G401.6 (cell line): Measurements from ENCODE around the gene DDX11.
"Not testable (repeated sequence)": the region's sequence is repeated elsewhere in the genome, so short reads cannot be mapped to it uniquely, and the experiment has no call there.

Experiments used
- FAIRE-seq: peaks from 2 replicates; lab custom pipeline; 2012; peaks lifted over from hg19 to GRCh38; lab: Jason Lieb, UNC

The DDX11 gene

DNA sequence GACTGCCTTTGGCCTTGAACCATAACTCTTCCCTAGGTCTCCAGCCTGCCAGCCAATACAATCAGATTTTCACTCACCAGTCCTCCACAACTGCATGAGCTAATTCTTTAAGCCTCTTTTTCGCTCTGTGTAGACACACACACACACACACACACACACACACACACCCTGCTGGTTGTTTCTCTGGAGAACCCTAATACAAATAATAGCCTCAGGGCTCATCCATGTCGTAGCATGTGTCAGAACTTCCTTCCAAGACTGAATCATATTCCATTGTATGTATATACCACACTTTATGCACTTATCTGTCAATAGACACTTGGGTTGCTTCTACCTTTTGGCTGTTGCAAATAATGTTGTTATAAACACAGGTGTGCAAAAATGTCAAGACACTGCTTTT lies 6.0 kb upstream of the DDX11 start:
- FAIRE-seq, result not testable (repeated sequence)

GRCh38 chr12:31070971-31071740 lies 2.5 kb upstream of the DDX11 start:
- not testable (repeated sequence) for FAIRE-seq

DNA sequence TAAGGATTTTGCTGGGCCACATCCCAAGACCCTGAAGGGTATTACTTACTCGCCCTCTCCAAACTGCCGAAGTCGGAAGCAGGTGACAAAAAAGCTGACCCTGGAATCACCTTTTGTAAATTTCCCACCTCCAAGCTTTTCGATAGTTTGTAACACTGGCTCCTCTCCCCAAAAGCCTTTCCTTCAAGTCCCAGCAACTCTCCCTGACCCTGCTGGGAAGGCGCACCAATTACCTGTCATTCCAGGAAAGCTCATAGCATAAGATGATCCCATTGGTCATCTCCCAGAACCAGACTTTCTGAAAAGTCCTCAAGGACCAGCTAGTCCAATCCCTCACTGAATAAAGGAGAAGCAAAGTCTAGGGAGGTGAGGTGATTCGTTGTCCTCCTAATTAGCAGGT lies 698 bp upstream of the DDX11 start:
- not testable (repeated sequence) for FAIRE-seq

DNA sequence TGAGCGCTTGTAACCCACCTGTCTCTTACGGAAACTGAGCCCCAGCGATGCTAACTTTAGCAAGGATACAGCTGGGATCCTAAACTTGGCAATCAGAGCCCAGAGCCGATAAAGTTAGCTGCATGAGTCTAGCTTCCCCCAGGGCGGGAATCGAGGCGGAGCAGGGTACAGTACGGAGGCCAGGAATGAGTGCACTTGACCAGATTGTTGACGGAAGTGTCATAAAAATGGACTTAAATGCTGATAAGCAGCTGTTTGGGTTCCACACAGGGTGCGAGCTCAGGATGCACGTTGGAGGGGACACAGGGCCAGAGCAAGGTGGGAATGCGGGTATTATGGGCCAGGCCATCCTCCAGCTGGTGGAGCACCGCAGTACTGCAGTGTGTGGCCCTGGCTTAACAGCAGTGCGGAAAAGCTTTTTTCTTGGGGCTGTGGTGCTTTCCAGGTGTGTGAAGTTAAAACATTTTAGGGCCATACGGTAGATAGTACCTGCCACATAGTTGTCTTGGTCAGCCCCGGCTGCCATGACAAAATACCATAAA lies 744 bp downstream of the DDX11 start:
- FAIRE-seq, result not testable (repeated sequence)

- FAIRE-seq, result not testable (repeated sequence)
Observed at GRCh38 chr12:31076150-31076549, 2.5 kb downstream of the DDX11 start.

- FAIRE-seq, result not testable (repeated sequence)
Observed at GRCh38 chr12:31077095-31077494, 3.4 kb downstream of the DDX11 start.

DNA sequence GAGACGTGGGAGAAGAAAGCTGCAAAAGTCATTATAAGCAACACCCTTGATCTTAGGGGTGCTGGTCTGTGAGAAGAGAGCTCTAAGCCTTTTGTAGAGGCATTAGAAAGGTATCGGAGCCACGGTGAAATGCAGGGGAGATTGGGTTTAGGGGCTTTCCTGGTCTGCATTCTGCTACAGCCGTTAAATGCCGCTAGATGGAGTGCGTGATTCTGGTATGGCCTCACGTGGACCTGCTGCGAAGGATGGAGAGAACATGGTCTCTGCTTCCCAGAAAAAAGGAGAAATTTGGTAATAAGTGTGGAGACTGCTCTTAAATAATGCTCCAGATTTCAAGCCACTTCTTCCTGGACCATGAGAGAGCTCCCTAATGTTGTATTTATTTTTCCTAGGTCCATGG lies 4.3 kb downstream of the DDX11 start:
- not testable (repeated sequence) for FAIRE-seq

DNA sequence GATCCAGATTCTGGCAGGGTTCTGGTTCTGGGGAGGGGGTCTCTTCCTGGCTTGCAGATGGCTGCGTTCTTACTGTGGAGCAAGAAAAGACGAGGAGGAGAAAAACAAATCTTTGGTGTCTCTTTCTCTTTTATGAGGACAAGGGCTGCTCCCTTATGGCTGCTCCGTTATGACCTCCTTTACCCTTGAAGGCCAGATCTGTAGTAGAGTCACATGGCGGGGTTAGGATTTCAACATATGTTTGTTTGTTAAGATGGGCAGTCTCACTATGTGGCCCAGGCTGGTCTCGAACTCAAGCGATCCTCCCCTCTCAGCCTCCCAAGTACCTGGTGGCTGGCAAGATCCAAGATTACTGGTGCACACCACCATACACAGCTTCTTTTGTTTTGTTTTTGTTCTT lies 5.8 kb downstream of the DDX11 start:
- not testable (repeated sequence) for FAIRE-seq

GRCh38 chr12:31080221-31080620 lies 6.6 kb downstream of the DDX11 start:
- FAIRE-seq, result not testable (repeated sequence)

DNA sequence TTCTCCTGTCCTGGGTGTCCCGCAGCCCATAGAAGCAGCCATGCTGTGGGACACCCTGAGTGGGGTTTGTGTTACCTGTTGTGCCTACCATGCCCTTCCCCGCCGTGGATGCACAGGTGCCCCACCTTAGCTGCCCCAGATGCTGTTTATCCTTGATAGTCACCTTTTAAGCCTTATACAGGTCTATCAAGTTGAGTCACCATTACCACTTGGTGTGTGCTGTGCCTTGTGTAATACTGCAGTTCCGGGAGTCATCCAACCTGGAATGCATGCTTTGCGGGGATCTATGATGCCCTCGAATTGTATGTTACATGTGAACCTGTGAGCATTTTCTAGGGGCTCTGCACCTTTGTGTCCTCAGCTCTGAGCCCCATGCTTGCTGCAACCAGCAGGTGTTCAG lies 7.6 kb downstream of the DDX11 start:
- not testable (repeated sequence) for FAIRE-seq

DNA sequence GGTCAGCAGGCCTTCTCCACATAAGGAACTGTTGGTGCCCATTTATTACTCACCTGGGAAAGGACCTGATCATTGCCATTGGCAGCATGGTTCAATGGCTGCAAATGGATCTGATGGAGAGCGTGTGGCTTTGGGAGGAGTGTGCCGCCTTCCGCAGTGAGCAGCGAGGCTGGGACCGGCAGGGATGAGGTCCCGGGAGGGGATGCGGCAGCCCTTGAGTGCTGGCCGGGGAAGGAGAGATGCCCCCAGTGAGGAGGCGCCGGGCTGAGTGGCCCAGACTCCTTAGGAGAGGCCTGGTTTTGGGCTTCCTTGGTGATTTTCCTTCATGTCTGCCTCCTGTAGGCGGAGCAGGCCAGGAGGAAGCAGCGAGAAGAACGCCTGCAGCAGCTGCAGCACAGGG lies 10.6 kb downstream of the DDX11 start:
- FAIRE-seq, result not testable (repeated sequence)

- not testable (repeated sequence) for FAIRE-seq
Observed at GRCh38 chr12:31086032-31086431, 12.4 kb downstream of the DDX11 start.

GRCh38 chr12:31087486-31087885 lies 13.8 kb downstream of the DDX11 start:
- FAIRE-seq, result not testable (repeated sequence)

DNA sequence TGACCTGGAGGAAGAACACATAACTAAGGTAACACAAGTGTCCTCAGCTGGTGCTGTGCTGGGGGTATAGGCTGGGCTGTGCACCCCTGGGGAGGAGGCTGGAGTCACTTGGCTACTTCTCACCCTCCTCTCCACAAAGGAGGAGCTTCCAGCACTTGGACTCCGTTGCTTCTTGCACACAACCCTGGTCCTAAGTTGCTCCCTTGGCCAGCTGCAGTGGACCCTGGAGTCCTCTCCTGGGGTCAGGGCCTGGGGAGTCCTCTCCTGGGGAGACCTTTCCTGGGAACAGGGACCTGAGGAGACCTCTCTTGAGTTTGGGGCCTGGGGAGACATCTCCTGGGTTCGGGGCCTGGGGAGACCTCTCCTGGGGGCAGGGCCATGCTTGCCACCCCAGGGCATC lies 14.3 kb downstream of the DDX11 start:
- not testable (repeated sequence) for FAIRE-seq

GRCh38 chr12:31089072-31089471 lies 15.4 kb downstream of the DDX11 start:
- FAIRE-seq, result no peak

DNA sequence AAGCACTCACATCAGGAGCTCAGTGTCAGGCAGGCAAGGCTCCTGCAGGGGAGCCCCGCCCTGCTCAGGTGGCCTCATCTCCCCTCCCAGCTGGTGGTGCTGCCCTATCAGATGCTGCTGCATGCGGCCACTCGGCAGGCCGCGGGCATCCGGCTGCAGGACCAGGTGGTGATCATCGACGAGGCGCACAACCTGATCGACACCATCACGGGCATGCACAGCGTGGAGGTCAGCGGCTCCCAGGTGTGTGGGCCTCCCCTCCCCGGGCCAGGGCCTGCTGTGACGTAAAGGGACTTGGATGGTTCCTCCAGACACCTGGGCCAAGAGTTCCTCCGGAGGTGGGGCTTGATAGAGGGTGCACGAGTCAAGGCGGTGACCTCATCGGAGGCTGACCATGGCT lies 18.0 kb downstream of the DDX11 start:
- not testable (repeated sequence) for FAIRE-seq

- FAIRE-seq, result not testable (repeated sequence)
Observed at GRCh38 chr12:31092718-31093117, 19.1 kb downstream of the DDX11 start.

DNA sequence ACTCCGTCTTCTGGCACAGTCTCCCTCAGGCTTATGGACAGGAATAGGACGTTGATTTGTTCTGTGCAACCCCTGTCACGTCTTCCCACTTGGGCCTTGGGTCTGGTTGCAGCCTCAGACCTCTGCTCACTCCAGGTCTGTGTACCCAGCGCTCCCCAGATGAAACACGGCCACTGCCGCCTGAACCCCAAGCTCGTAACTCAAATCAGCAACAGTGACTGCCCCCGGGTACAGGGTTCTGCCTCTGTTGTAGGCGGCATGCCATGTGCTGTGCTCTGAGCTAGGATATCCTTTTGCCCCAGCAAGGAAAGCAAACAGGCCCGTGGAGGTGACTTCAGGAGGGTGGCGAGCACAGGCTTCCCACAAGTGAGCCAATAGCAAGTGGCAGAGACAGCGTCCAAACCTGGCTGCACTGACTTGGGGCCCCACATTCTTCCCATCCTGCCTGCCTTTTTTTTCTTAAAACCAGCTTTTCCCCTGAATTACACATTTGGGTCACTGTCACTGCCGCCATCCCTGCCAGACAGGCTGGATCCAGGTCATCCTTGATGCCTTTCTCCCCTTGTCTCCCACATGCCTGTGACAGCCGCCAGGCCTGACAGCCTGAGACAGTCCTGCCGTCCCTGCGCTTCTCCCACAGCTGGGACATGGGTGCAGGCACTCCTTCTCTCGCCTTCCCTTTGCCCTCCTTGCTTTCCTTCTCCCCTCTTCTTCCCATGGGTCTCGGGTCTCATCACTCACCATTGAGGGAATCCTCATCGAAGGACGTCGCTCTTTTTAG lies 21.6 kb downstream of the DDX11 start:
- not testable (repeated sequence) for FAIRE-seq

DNA sequence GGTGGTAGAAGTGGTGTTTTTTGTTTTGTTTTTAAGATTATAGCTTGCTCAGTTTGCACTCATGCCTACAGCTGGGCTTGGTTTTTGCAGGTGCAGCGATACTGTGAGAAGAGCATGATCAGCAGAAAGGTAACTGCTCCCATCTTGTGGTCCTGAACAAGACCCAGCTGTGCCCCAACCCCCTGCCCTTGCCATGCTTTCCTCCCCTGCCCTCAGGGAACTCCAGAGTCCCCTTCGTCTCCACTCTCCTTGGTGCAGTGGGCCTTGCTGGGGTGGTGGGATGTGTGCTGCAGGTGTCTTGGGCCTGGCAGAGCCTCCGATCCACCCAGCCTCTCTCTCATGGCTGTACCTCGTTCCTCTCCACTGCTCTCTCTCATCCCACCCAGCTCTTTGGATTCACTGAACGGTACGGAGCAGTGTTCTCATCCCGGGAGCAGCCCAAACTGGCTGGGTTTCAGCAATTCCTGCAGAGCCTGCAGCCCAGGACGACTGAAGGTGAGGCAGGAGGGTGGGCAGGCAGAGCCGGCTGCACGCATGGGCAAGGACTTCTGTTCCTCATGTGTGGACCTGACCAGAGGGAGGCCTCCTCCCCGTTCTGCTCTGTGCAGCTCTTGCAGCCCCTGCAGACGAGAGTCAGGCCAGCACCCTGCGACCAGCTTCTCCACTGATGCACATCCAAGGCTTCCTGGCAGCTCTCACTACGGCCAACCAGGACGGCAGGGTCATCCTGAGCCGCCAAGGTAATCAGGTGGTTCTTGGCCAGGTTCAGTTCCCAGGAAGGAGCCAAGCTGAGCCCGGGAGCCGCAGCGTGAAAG lies 22.8 kb downstream of the DDX11 start:
- FAIRE-seq, result not testable (repeated sequence)

DNA sequence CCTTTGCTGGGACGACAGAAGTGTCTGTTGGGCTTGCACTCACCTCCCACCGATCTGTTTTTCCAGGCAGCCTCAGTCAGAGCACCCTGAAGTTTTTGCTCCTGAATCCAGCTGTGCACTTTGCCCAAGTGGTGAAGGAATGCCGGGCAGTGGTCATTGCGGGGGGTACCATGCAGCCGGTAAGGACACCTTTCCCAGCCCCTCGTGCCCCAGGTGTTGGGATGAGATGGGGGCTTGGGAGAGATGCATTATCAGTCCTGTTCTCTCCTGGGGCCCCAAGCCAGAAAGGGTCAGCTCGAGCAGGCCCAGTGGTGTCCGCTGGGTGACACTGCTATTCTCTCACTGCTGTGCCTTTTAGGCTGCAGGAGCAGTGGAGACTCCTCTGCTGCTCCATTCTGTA lies 24.2 kb downstream of the DDX11 start:
- FAIRE-seq, result not testable (repeated sequence)

DNA sequence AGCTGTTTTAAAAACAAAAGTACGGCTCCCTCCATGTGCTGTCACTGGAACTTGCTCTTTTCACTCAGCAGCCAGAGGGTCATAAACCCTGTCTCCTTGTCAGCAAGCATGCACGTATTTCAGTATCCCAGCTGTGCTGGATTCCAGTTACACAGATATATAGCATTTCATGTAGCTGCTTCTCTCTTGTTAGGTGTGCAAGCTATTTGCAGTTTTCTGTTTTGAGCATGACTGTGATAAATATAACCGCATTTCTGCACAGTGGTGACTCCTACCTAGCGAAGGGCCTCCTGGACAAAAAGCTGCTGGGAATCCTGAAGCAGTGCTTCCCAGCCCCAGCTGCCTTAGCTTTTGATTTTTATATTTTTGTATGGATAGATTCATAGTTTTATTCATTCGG lies 24.7 kb downstream of the DDX11 start:
- not testable (repeated sequence) for FAIRE-seq

- not testable (repeated sequence) for FAIRE-seq
Observed at GRCh38 chr12:31098771-31099170, 25.1 kb downstream of the DDX11 start.
